GM18505 (cell line): ENCODE measurements around the gene PNMA1.

Experiments used
- ATAC-seq: cut with Tn5 transposase; IDR thresholded peaks from one replicate; pipeline ENCODE4 v1.9.1; 2021; ENCODE audit not compliant: unreplicated experiment
- POLR2A ChIP-seq: IDR thresholded peaks from 4 replicates; pipeline ENCODE4 v1.6.1; 2011; ENCODE audit warnings: borderline replicate concordance; ENCODE audit not compliant: insufficient read depth, insufficient read length; ENCODE audit errors: extremely low read depth

The PNMA1 gene

GRCh38 chr14:73739174-73739898, 25.2 kb upstream of the PNMA1 start:
- ATAC-seq: no peak
- no peak for TF ChIP-seq POLR2A

GRCh38 chr14:73738518-73739173, 24.5 kb upstream of the PNMA1 start:
- TF ChIP-seq POLR2A: peak; percentile 25
- no peak for ATAC-seq

DNA sequence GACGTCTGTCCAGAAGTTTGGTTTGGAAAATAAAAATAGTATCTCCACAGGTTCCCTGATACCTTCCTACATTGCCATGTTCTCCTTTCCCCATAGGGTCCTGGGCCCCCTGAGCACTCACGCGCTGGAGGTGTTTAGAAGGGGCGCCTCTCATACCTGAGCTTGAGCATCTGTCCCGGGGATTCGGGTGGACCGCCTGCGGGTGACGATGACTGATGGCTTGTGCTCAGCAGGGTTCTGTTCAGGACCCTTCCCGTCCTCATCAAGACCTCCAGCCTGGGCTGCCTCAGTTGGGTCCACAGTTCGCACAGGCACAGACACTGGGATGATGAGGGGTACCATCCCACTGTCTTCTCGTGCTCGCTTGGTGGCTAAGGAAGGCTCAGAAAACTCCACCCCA, 22.7 kb upstream of the PNMA1 start:
- ATAC-seq: no peak
- no peak for TF ChIP-seq POLR2A

- ATAC-seq: no peak
- TF ChIP-seq POLR2A: peak; percentile 5
Observed at GRCh38 chr14:73732006-73732405, 17.8 kb upstream of the PNMA1 start.

DNA sequence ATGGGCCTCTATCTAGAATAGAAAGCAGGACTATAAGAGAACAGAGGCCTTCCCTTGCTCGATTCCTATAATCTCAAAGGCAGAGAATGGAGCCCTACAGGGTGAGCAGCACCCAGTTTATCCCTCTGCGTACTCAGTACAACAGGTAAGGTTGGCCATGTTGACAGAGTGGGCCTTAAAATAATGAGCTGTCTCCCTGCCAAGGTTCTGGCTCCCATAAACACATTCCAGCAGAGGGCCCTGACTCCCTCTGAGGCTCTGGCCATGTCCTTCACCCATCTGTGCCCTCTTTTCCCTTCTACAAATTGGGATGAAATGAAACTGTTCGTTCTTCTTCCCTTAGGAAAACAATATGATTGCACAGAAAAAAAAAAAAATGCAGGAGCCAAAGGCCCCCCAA, 16.9 kb upstream of the PNMA1 start:
- ATAC-seq: no peak
- TF ChIP-seq POLR2A: no peak

GRCh38 chr14:73729556-73730265, 15.5 kb upstream of the PNMA1 start:
- TF ChIP-seq POLR2A: no peak
- no peak for ATAC-seq

DNA sequence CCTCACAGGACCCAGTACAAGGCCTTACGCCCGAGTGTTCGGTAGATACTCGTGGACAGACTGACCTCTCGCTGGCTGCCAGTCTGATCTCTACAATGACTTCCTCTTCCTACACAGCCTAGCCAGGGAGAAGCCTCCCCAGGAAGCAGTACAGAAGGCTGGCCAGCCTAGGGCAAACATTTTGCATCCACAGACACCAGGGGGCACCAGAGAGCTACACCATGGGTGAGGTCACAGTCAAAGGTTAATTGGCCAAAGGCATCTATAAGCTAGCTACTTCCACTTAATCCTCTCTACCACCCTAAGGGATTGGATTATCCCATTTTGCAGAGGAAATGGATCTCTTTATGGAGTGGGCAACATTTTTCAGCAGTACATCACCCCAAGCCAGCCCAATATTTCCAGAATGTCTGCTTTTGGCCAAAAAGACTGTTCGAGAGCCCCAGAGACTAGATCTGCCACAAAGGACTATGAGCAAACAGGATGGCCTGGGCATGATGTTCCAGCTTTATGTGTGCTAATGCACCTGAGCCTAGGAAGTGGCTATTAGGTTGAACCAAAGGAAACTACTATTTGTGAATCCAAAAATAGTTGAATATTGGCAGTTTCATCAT, 14.6 kb upstream of the PNMA1 start:
- no peak for ATAC-seq
- peak; percentile 17 for TF ChIP-seq POLR2A

DNA sequence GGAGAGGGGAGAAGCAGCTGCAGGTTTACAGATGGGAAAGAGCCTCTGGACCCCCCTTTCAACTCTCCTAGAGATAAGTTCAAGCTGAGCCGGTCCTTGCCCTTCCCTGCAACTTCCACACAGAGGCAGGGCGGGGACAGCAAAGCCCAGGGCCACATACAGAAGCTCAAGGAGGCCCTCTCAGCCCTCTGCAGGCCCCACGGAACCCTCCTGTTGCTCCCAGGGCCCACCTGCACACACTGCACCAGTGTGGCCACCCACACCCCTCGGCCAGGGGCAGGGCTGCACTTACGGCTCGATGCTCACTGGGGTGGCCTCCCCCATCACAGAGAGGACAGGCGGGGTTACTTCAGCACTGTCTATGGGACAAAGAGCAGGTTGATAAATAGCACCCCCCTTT, 13.0 kb upstream of the PNMA1 start:
- TF ChIP-seq POLR2A: no peak
- ATAC-seq: no peak

- no peak for ATAC-seq
- no peak for TF ChIP-seq POLR2A
Observed at GRCh38 chr14:73726025-73726961, 12.1 kb upstream of the PNMA1 start.

GRCh38 chr14:73725116-73726024, 11.2 kb upstream of the PNMA1 start:
- no peak for TF ChIP-seq POLR2A
- no peak for ATAC-seq

- TF ChIP-seq POLR2A: no peak
- no peak for ATAC-seq
Observed at GRCh38 chr14:73724696-73725095, 10.5 kb upstream of the PNMA1 start.

GRCh38 chr14:73723797-73724661, 9.8 kb upstream of the PNMA1 start:
- no peak for ATAC-seq
- no peak for TF ChIP-seq POLR2A
